Measurements from ENCODE around the gene SLC66A1.

The SLC66A1 gene

DNA sequence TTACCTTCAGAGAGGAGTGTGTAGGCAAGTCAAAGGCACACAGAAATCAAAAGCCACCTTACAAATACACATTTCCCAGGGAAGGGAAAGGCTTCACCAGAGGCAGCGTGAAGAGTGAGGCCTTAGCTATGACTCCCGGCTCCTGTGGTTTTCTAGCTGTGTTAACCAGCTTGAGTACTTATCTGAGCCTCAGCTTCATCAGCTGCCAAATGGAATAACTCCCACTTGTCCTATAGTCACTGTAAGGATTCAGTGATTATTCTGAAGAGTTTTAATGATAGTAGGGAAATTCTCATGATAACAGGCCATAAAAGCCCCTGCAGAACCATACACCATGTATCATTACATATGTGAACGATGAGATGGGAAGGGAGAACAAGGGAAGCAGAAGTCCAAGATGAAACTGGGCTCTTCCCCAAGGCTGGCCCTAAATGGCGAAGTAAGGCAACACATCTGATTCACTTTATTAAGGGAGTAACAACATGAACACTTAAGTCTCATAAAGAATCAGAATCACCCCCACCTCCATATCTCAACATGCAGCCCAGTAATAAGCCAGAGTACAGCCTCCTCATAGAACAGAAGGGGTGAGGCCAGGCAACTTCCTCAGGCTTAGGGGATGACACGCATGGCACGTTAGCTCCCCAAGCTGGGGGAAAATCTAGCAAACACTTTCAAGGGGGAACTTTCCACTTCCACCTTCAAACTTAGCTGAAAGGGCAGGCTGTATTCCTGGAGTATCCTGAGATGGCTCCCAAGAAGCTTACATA lies 63.7 kb downstream of the SLC66A1 start:
- TF ChIP-seq, protein P1, sequence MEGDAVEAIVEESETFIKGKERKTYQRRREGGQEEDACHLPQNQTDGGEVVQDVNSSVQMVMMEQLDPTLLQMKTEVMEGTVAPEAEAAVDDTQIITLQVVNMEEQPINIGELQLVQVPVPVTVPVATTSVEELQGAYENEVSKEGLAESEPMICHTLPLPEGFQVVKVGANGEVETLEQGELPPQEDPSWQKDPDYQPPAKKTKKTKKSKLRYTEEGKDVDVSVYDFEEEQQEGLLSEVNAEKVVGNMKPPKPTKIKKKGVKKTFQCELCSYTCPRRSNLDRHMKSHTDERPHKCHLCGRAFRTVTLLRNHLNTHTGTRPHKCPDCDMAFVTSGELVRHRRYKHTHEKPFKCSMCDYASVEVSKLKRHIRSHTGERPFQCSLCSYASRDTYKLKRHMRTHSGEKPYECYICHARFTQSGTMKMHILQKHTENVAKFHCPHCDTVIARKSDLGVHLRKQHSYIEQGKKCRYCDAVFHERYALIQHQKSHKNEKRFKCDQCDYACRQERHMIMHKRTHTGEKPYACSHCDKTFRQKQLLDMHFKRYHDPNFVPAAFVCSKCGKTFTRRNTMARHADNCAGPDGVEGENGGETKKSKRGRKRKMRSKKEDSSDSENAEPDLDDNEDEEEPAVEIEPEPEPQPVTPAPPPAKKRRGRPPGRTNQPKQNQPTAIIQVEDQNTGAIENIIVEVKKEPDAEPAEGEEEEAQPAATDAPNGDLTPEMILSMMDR (conservative IDR thresholded peaks at IDR 0.05; ENCODE audit: low read depth, low read length) = no peak
- DNase-seq (ENCODE audit: low read depth) = no peak
- no peak overlapping the region for H3K4me3 ChIP-seq (ENCODE audit: low read depth, low read length)

DNA sequence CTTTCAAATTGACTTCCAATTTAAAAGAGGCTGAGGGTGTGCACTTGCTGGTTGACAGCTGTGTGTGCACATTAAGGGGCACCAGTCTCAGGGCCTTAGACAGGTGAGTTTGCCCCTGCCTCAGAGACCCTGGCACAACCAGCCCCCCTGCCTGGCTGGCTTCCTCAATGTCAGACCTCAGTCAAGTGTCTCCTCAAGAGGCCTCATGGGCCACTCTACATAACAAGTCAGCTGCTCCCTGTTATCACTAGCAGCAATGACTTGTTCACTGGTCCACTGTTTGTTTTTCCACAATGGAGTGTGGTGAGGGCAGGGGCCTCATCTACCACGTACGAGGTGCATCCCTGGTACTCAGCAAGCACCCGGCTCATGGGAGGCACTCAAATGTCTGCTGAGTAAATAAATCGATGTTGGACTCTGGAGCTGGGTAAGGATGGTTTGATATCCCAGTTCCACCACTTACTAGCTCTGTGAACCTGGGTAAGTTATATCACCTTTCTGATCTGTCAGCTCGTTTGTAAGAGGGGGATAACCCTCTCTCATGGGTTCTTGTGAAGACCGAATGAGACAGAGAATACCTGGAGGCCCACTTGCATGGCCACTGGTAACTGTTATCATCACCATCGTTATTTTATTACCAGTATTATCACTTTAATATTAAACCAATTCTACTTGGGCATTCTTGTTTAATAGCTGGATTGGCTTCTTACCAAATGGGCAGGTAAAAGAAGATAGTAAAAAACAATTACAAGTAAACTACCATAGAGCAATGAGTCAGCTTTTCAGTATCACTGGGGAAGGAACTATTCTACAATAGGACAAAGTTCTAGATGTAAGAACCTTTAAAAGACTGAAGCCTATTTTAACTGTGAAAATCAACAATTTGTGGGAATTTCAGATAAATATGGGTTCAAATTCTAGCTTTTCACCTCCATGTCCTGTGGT lies 64.6 kb downstream of the SLC66A1 start:
- no peak for DNase-seq (ENCODE audit: low read depth)
- TF ChIP-seq, protein P1 (conservative IDR thresholded peaks at IDR 0.05; ENCODE audit: low read depth, low read length) = no peak
- no peak overlapping the region for H3K4me3 ChIP-seq (ENCODE audit: low read depth, low read length)

DNA sequence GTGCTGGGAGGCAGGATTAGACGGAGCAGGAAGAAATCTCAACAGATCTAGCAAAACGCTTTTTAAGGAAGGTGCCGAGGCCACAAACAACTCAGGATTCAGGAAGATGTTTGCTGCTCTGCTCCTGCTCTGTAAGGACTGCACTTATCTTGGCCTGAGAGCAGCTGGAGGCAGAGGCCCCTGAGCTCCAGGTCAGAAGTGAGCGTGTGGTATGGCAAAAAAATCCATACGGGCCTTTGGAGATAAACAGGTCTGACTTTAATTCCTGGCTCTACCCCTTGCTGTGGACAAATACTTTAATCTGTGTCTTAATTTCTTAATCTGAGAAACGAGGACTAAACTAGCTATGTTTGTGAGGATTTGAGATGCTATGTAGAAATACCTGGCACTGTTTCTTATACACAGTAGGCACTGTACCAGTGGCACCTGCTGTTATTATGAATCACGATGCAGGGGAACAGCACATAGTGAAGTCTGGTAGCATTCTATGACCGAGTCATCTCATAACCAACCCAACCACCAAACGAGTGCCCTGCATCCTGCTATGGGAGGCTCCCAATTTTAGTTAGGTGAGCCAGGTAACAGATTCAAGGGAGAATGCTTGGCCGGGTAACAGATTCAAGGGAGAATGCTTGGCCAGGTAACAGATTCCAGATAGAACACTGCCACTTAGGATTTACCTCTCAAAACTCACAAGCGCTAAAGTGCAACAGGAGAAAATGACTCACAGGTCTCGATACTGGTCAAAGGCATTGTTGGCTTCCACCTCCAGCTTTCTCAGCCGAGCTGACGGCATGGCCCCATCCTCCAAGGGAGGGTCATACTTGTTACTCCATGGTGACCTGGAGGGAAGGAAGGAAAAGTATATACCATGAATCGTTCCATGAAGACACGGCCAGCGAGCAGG lies 65.9 kb downstream of the SLC66A1 start:
- TF ChIP-seq, protein P1 (conservative IDR thresholded peaks at IDR 0.05; ENCODE audit: low read depth, low read length) = no peak
- DNase-seq (ENCODE audit: low read depth) = peak; percentile 68
- no peak overlapping the region for H3K4me3 ChIP-seq (ENCODE audit: low read depth, low read length)

Measured in choroid plexus epithelial cell (primary cell).